Gastrocnemius medialis (tissue), 4 donors: ENCODE results near the gene ARHGEF17. TPM values are rescaled to one million over a fixed set of nuclear protein-coding genes. Genes with fewer than 3 reads are reported as not detected.

Experiments
- ATAC-seq, 2 donors: fragments of 150-250 bp; one replicate each; pipeline ENCODE4 v1.9.1; 2016
- DNase-seq, 2 donors: peaks; one replicate each; pipeline ENCODE4 v3.0.0-alpha.2; 2019
- H3K27ac ChIP-seq, 4 donors: fragments of 200-600 bp; sonication (generic); 1 replicate in 1 of 4; 2 replicates in 3 of 4; pipeline ENCODE4 v1.5.1; 2016 to 2018; ENCODE audit warnings: mild to moderate bottlenecking in 2 of 4, moderate library complexity in 1 of 4
- H3K27me3 ChIP-seq, 3 donors: fragments of 200-600 bp; sonication (generic) in 2 of 3; 1 replicate in 1 of 3; 2 replicates in 2 of 3; pipeline versions ENCODE4 v1.5.1 to v1.6.0; 2016 to 2019; ENCODE audit warnings: mild to moderate bottlenecking in 1 of 3, moderate library complexity in 1 of 3
- H3K36me3 ChIP-seq, 2 donors: fragments of 200-600 bp; sonication (generic) in 1 of 2; one replicate each; pipeline ENCODE4 v1.5.1; 2017 to 2018
- H3K4me1 ChIP-seq, 2 donors: fragments of 200-600 bp; sonication (generic) in 1 of 2; one replicate each; pipeline ENCODE4 v1.5.1; 2016 to 2017; ENCODE audit warnings: mild to moderate bottlenecking in 2 of 2
- H3K4me3 ChIP-seq, 4 donors: fragments of 200-600 bp; sonication (generic) in 3 of 4; 1 replicate in 1 of 4; 2 replicates in 3 of 4; pipeline ENCODE4 v1.5.1; 2016 to 2019; ENCODE audit warnings: mild to moderate bottlenecking in 2 of 4
- H3K9me3 ChIP-seq, 3 donors: fragments of 200-600 bp; sonication (generic) in 2 of 3; 1 replicate in 1 of 3; 2 replicates in 2 of 3; pipeline ENCODE4 v1.5.1; 2016 to 2019
- CTCF ChIP-seq, 5 experiments: fragments of 450-650 bp in 3 of 5; fragments of 200-600 bp in 2 of 5; sonication (generic) in 2 of 5; IDR thresholded peaks in 4 of 5; conservative IDR thresholded peaks in 1 of 5; 1 replicate in 4 of 5; 2 replicates in 1 of 5; pipeline ENCODE4 v1.5.1; 2016 to 2019; ENCODE audit warnings: antibody characterized with exemption in 5 of 5, mild to moderate bottlenecking in 3 of 5, moderate library complexity in 3 of 5
- POLR2A ChIP-seq, 2 donors: fragments of 450-650 bp; IDR thresholded peaks; one replicate each; pipeline ENCODE4 v1.6.1; 2017; ENCODE audit warnings: antibody characterized with exemption in 2 of 2, mild to moderate bottlenecking in 2 of 2, moderate library complexity in 2 of 2
- in situ Hi-C, 4 donors: fragments of 200-750 bp; cut with MboI; loops; one replicate each; pipeline versions ENCODE4 v1.15.0 to v1.8.0; 2017; ENCODE audit warnings: low sequenced_read_pairs in 4 of 4
- intact Hi-C: fragments of 100-400 bp; cut with DNase I; formaldehyde crosslinking; loops from one replicate; pipeline ENCODE4 v1.15.1; 2023; ENCODE audit warnings: low total_unique reads
- total RNA-seq, 4 donors: library from RNA; depleted of rRNA; stranded (reverse); fragments of >200 nt; gene quantifications; one replicate each; pipeline versions ENCODE4 v1.1.0 to v1.2.3, GENCODE V29; 2016

Gene ARHGEF17
- total RNA-seq, 4 donors from 2014 or later = 8.9 to 16.9 (median 13.9) TPM

- TF ChIP-seq POLR2A (IDR thresholded peaks at IDR 0.05) (no peak), CTCF (IDR thresholded peaks at IDR 0.05 in 4 of 5, conservative IDR thresholded peaks at IDR 0.05 in 1 of 5) (no peak)
- H3K27me3 ChIP-seq = no peaks in the 10 kb centered on the region
- no peaks in the 10 kb centered on the region for H3K9me3 ChIP-seq
- peaks cover 84 to 94% of the 10 kb centered on the region in 2 donors for H3K4me1 ChIP-seq
- no peak for ATAC-seq
- no peak overlapping the region for H3K4me3 ChIP-seq
- H3K27ac ChIP-seq = peak overlapping the region; percentile 87 to 99 (median 98)
- no peaks in the 10 kb centered on the region for H3K36me3 ChIP-seq
- no peak for DNase-seq
- intact Hi-C loops (loop anchor here (10.0 kb wide), 1 partner anchor 628 kb away; no protein-coding TSS in a partner anchor), in situ Hi-C loops (no loop called here)
These were observed 78.5 kb downstream of the ARHGEF17 start for GRCh38 chr11:73386546-73386945.

- Histone ChIP-seq H3K4me1 (peaks cover 73 to 86% of the 10 kb centered on the region in 2 donors), H3K27me3 (no peaks in the 10 kb centered on the region), H3K4me3 (peak overlapping the region in 2 of 4 donors; percentile 5 to 10), H3K27ac (peak overlapping the region; percentile 87 to 99 (median 98)), H3K9me3 (no peaks in the 10 kb centered on the region), H3K36me3 (peaks cover 0 to 5% of the 10 kb centered on the region in 2 donors)
- in situ Hi-C loops (no loop called here), intact Hi-C loops (loop anchor here (10.0 kb wide), 1 partner anchor 627 kb away; no protein-coding TSS in a partner anchor)
- peak in 2 of 5 experiments; percentile 45 to 54 for TF ChIP-seq CTCF (IDR thresholded peaks at IDR 0.05 in 4 of 5, conservative IDR thresholded peaks at IDR 0.05 in 1 of 5)
- peak; percentile 6 to 17 for TF ChIP-seq POLR2A (IDR thresholded peaks at IDR 0.05)
- DNase-seq (peak; percentile 83 to 97), ATAC-seq (peak; percentile 79 to 81)
These were observed 79.7 kb downstream of the ARHGEF17 start for GRCh38 chr11:73387594-73388264.

- in situ Hi-C loops = no loop called here
- peaks cover 0 to 7% of the 10 kb centered on the region in 2 donors for H3K36me3 ChIP-seq
- ATAC-seq (no peak), DNase-seq (peak in 1 of 2 donors; percentile 51)
- H3K4me3 ChIP-seq = peak overlapping the region in 2 of 4 donors; percentile 5 to 10
- H3K9me3 ChIP-seq = no peaks in the 10 kb centered on the region
- H3K4me1 ChIP-seq = peaks cover 65 to 86% of the 10 kb centered on the region in 2 donors
- H3K27me3 ChIP-seq = no peaks in the 10 kb centered on the region
- TF ChIP-seq POLR2A (IDR thresholded peaks at IDR 0.05) = no peak
- TF ChIP-seq CTCF (IDR thresholded peaks at IDR 0.05 in 4 of 5, conservative IDR thresholded peaks at IDR 0.05 in 1 of 5) = no peak
- intact Hi-C loops = loop anchor here (10.0 kb wide), 1 partner anchor 626 kb away; no protein-coding TSS in a partner anchor
- H3K27ac ChIP-seq = peak overlapping the region; percentile 87 to 99 (median 98)
These were observed 80.4 kb downstream of the ARHGEF17 start for GRCh38 chr11:73388265-73389133.

GRCh38 chr11:73389134-73389525 lies 81.1 kb downstream of the ARHGEF17 start:
- peaks cover 59 to 80% of the 10 kb centered on the region in 2 donors for H3K4me1 ChIP-seq
- no peak overlapping the region for H3K4me3 ChIP-seq
- H3K36me3 ChIP-seq = peaks cover 0 to 8% of the 10 kb centered on the region in 2 donors
- DNase-seq = no peak
- intact Hi-C loops = loop anchor here (10.0 kb wide), 1 partner anchor 626 kb away; no protein-coding TSS in a partner anchor
- TF ChIP-seq CTCF (IDR thresholded peaks at IDR 0.05 in 4 of 5, conservative IDR thresholded peaks at IDR 0.05 in 1 of 5) (peak in 1 of 5 experiments; percentile 4), POLR2A (IDR thresholded peaks at IDR 0.05) (no peak)
- H3K27ac ChIP-seq = peak overlapping the region; percentile 39 to 99 (median 64)
- in situ Hi-C loops = no loop called here
- ATAC-seq = no peak
- no peaks in the 10 kb centered on the region for H3K27me3 ChIP-seq
- H3K9me3 ChIP-seq = no peaks in the 10 kb centered on the region
